ENCODE data around the gene GSC2. TPM values are rescaled to one million over a fixed set of nuclear protein-coding genes. Genes with fewer than 3 reads are reported as not detected.

Gene GSC2
- total and polyA plus RNA-seq, 2 of the 4 experiments (the other 2 are of a cell fraction), result not detected

GRCh38 chr22:19147195-19147780, 2.8 kb downstream of the GSC2 start:
- ChIA-PET POLR2A (ENCODE audit: unreplicated experiment) (no interaction called here), CTCF (no interaction called here)
- peaks cover 7 to 19% of the 10 kb centered on the region in 2 experiments; a peak in 3 of 4 replicates for H3K79me1 ChIP-seq (ENCODE audit: low read depth in 1 of 2, low read length in 2 of 2)
- no peak overlapping the region for H3K4me2 ChIP-seq (ENCODE audit: low read depth, low read length)
- H4K91ac ChIP-seq (ENCODE audit: insufficient read depth, low read depth, low read length), result no peak overlapping the region
- H3K4me3 ChIP-seq (ENCODE audit: insufficient read depth, low read depth, low read length), result no peak overlapping the region
- 15% methylated on average over 9 of the region's 9 CpGs; no CpG with 5 or more reads in 1 of the 2 experiments for WGBS, 2 experiments (ENCODE audit: extremely low coverage in 2 of 2, insufficient read length in 1 of 2)
- H3K9ac ChIP-seq (ENCODE audit: low read depth, low read length), result no peak overlapping the region
- peaks cover 4% of the 10 kb centered on the region for H4K20me1 ChIP-seq (ENCODE audit: insufficient read depth, low read length)
- no peak overlapping the region for H2BK120ac ChIP-seq (ENCODE audit: low read depth, low read length)
- peaks cover 45% of the 10 kb centered on the region for H3K27me3 ChIP-seq (ENCODE audit: control insufficient read depth, insufficient read depth, low read length)
- ATAC-seq (ENCODE audit: low read depth) (no peak), DNase-seq (no peak)
- no peak overlapping the region for H3K4ac ChIP-seq (ENCODE audit: low read depth, low read length)
- H3K18ac ChIP-seq (ENCODE audit: low read depth, low read length), result no peak overlapping the region
- in situ Hi-C loops (cut with MboI; ENCODE audit: low sequenced_read_pairs) (no loop called here), dilution Hi-C loops (cut with HindIII; ENCODE audit: low sequenced_read_pairs, unreplicated experiment) (no loop called here), intact Hi-C loops (cut with micrococcal nuclease) (no loop called here)
- H4K8ac ChIP-seq (ENCODE audit: low read depth in 2 of 2, low read length in 2 of 2), result no peak overlapping the region
- 0 out of 2 replicates have a peak, but pooled peaks cover 3% of the 10 kb centered on the region for H3K9me1 ChIP-seq (ENCODE audit: insufficient read depth, low read length)
- H4K5ac ChIP-seq (ENCODE audit: low read depth, low read length), result no peak overlapping the region
- peaks cover 5% of the 10 kb centered on the region; the same call in 1 of the 2 replicates for H3K9me3 ChIP-seq (ENCODE audit: control insufficient read depth, insufficient read depth, low read length)
- no TSS peak for BruUV-seq (replicated peaks)
- H2AFZ ChIP-seq (replicated peaks; ENCODE audit: low read length, poor library complexity), result no peak overlapping the region
- no peak overlapping the region for H3K27ac ChIP-seq (ENCODE audit: insufficient read depth, low read length)
- no peak overlapping the region for H2AK9ac ChIP-seq (replicated peaks; ENCODE audit: low read depth, low read length, poor library complexity)
- H2AK5ac ChIP-seq (ENCODE audit: low read depth, low read length), result no peak overlapping the region
- H2BK20ac ChIP-seq (ENCODE audit: low read depth, low read length), result no peak overlapping the region
- no peaks in the 10 kb centered on the region for H3K4me1 ChIP-seq (ENCODE audit: control insufficient read depth, insufficient read depth, low read length)
- H3K56ac ChIP-seq (ENCODE audit: extremely low read depth, insufficient read depth, low read length), result no peak overlapping the region
- H2BK15ac ChIP-seq (ENCODE audit: low read depth, low read length), result no peak overlapping the region
- peaks cover 4% of the 10 kb centered on the region for H3K36me3 ChIP-seq (ENCODE audit: control insufficient read depth, insufficient read depth, low read length)
- no peak overlapping the region for H2BK5ac ChIP-seq (ENCODE audit: low read depth, low read length, poor library complexity, severe bottlenecking)
- no peak overlapping the region for H3K14ac ChIP-seq (replicated peaks; ENCODE audit: low read depth, low read length)
- H3K23ac ChIP-seq (ENCODE audit: low read depth, low read length), result no peak overlapping the region
- TF ChIP-seq BHLHE40 (IDR thresholded peaks at IDR 0.05; ENCODE audit: low read depth, low read length), result no peak
- no peak for TF ChIP-seq RCOR1 (IDR thresholded peaks at IDR 0.05; ENCODE audit: insufficient replicate concordance, low read length)
- no peak for TF ChIP-seq NFE2L2 (IDR thresholded peaks at IDR 0.05; ENCODE audit: low read depth, low read length)
- no peak for TF ChIP-seq ELK1 (IDR thresholded peaks at IDR 0.05; ENCODE audit: borderline replicate concordance, low read depth, low read length)
- no peak for TF ChIP-seq SMC3 (IDR thresholded peaks at IDR 0.05; ENCODE audit: low read depth, low read length)
- TF ChIP-seq MXI1 (IDR thresholded peaks at IDR 0.05; ENCODE audit: borderline replicate concordance, low read depth, low read length), result no peak
- no peak for TF ChIP-seq RFX5 (IDR thresholded peaks at IDR 0.05; ENCODE audit: low read depth, low read length)
- no peak for TF ChIP-seq RAD21 (IDR thresholded peaks at IDR 0.05; ENCODE audit: low read length)

Data from IMR-90 (cell line).